Right lobe of liver (tissue), 6 donors: Measurements from ENCODE around the gene ST3GAL5. TPM values are rescaled to one million over a fixed set of nuclear protein-coding genes. Genes with fewer than 3 reads are reported as not detected.

Experiments used
- ATAC-seq, 4 donors: fragments of 200-7000 bp; cut with Tn5 transposase; one replicate each; pipeline ENCODE4 v1.9.1; 2020; ENCODE audit warnings: mild to moderate bottlenecking in 4 of 4, moderate library complexity in 4 of 4
- DNase-seq, 3 donors: peaks; one replicate each; pipeline ENCODE4 v3.0.0-alpha.2; 2020
- H3K27ac ChIP-seq, 3 donors: fragments of 200-600 bp; one replicate each; pipeline ENCODE4 v1.8.0; 2022
- H3K27me3 ChIP-seq, 2 donors: fragments of 200-600 bp; one replicate each; pipeline ENCODE4 v1.8.0; 2022
- H3K36me3 ChIP-seq, 4 donors: fragments of 200-600 bp; sonication (generic) in 1 of 4; one replicate each; pipeline versions ENCODE4 v1.5.1 to v1.8.0; 2017 to 2022; ENCODE audit warnings: control low read depth in 1 of 4
- H3K4me1 ChIP-seq, 4 donors: fragments of 200-600 bp; sonication (generic) in 1 of 4; one replicate each; pipeline versions ENCODE4 v1.5.1 to v1.8.0; 2017 to 2022; ENCODE audit warnings: control low read depth in 1 of 4
- H3K4me3 ChIP-seq, 3 donors: fragments of 200-600 bp; one replicate each; pipeline ENCODE4 v1.8.0; 2022
- H3K9me3 ChIP-seq, 4 donors: fragments of 200-600 bp; sonication (generic) in 1 of 4; one replicate each; pipeline versions ENCODE4 v1.5.1 to v1.8.0; 2017 to 2022; ENCODE audit warnings: control low read depth in 1 of 4
- POLR2A ChIP-seq: fragments of 450-650 bp; IDR thresholded peaks from one replicate; pipeline ENCODE4 v1.6.1; 2017; ENCODE audit warnings: antibody characterized with exemption, mild to moderate bottlenecking
- WGBS: methylation state at CpG from one replicate; pipeline ENCODE4 v1.1.6; 2018; ENCODE audit warnings: low coverage, low lambda C conversion rate; ENCODE audit not compliant: insufficient coverage; ENCODE audit errors: missing lambda C conversion rate; 5-methylcytosine and 5-hydroxymethylcytosine counted together
- intact Hi-C, 2 donors: fragments of 100-400 bp; cut with DNase I; formaldehyde crosslinking; loops; one replicate each; pipeline versions ENCODE4 v1.11.2 to v1.14.1; 2022
- total RNA-seq, 6 experiments: library from RNA; depleted of rRNA in 2 of 6; stranded (reverse); fragments of >200 nt in 2 of 6; fragmentation: NEBNext Ultra II Directional in 3 of 6; extraction: Animal tissue kit (Norgen Biotek cat#: 25700) in 3 of 6; gene quantifications; one replicate each; pipeline versions ENCODE4 v1.1.0 to v1.2.4, GENCODE V29; 2016 to 2023
- TF ChIP-seq, protein P1 (sequence below), 4 donors: fragments of 200-600 bp in 3 of 4; fragments of 450-650 bp in 1 of 4; IDR thresholded peaks; one replicate each; pipeline versions ENCODE4 v1.5.1 to v1.8.0; 2016 to 2022; ENCODE audit warnings: antibody characterized with exemption in 4 of 4, mild to moderate bottlenecking in 2 of 4
- donor health status: DM: no; HTN: yes; CAD: no.
- donor health status: DM: no; HTN: no; CAD: no.
- donor health status: DM: no; HTN: no; CAD: no.
- donor health status: DM: no; HTN: yes; CAD: no.
- donor health status: DM: no; HTN: yes; CAD: no.

Gene ST3GAL5
- total RNA-seq, 6 experiments from 2014 or later: 8.6 to 22.2 (median 10.9) TPM

DNA sequence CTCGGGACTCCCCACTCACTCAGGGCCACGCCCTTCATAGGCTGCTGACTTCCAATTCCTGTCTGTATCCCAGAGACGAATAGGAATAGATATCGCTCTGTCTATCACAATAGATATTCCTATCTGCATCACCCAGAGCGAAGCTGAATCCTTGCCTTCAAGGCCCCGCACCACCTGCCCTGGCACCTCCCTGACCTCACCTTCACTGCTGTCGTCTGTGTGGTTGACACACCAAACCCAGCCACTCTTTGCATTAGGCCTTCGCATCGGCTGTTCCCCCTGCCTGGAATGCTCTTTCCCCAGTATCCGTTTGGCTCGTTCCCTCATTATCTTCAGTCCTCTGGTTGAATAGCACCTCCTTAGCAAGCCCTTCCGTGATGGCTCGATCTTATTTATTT is 91.5 kb downstream of the ST3GAL5 start:
- DNase-seq (no peak), ATAC-seq (no peak)
- no peaks in the 10 kb centered on the region for H3K36me3 ChIP-seq
- no peak for TF ChIP-seq POLR2A
- TF ChIP-seq, protein P1, sequence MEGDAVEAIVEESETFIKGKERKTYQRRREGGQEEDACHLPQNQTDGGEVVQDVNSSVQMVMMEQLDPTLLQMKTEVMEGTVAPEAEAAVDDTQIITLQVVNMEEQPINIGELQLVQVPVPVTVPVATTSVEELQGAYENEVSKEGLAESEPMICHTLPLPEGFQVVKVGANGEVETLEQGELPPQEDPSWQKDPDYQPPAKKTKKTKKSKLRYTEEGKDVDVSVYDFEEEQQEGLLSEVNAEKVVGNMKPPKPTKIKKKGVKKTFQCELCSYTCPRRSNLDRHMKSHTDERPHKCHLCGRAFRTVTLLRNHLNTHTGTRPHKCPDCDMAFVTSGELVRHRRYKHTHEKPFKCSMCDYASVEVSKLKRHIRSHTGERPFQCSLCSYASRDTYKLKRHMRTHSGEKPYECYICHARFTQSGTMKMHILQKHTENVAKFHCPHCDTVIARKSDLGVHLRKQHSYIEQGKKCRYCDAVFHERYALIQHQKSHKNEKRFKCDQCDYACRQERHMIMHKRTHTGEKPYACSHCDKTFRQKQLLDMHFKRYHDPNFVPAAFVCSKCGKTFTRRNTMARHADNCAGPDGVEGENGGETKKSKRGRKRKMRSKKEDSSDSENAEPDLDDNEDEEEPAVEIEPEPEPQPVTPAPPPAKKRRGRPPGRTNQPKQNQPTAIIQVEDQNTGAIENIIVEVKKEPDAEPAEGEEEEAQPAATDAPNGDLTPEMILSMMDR (IDR thresholded peaks at IDR 0.05): no peak
- H3K27ac ChIP-seq: no peak overlapping the region
- 79% methylated on average over 9 of the region's 13 CpGs for WGBS
- H3K27me3 ChIP-seq: no peaks in the 10 kb centered on the region
- peaks cover 0 to 72% (median 32%) of the 10 kb centered on the region in 4 donors for H3K4me1 ChIP-seq
- no peaks in the 10 kb centered on the region for H3K9me3 ChIP-seq
- H3K4me3 ChIP-seq: no peak overlapping the region
- intact Hi-C loops: no loop called here

DNA sequence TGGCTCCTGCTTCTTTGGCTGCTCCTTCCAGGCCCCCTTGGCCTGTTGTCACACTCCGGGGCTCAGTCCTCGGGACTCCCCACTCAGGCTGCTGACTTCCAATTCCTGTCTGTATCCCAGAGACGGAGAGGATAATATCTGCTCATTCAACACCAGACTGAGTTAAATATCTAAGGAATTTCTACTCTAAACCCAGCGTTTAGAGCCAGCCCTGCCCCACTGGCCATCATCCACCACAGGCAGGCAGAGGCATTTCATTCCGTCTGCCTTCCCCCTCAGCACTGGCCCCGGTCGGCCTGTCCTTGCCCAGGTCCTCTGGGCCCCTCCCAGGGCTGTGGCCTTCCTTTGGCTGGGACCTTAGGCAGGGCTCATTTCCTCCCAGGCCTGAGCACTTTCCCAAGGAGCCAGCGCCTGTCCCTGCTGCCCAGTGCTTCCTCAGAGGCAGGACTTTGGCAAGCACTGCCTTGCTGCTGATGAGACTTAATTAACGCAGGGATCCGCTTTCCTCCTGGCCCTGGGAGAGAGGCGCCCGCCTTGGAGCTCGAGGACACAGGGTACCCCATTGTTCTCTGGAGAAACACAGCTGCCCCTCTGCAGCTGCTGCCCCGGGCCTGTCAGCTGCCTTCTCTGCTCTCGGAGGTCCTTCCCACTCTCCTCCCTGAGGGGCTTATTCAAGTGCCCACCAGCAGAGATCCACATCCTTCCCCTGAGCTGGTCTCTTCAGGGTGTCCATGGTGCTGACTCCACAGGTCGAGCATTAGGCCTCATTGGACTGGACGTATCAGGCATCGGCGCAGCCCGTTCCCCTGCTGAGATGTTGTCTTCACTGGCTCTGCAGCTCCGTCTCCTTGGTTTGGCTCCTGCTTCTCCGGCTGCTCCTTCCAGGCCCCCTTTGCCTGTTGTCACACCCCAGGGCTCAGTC is 92.2 kb downstream of the ST3GAL5 start:
- ATAC-seq: peak in 1 of 4 donors; percentile 1
- H3K9me3 ChIP-seq: no peaks in the 10 kb centered on the region
- peak in 1 of 3 donors; percentile 54 for DNase-seq

GRCh38 chr2:85796046-85796340 is 92.8 kb downstream of the ST3GAL5 start:
- peaks cover 0 to 72% (median 32%) of the 10 kb centered on the region in 4 donors for H3K4me1 ChIP-seq
- H3K36me3 ChIP-seq: no peaks in the 10 kb centered on the region
- H3K4me3 ChIP-seq: no peak overlapping the region
- no peak for TF ChIP-seq POLR2A
- TF ChIP-seq, protein P1 (IDR thresholded peaks at IDR 0.05): no peak
- H3K27ac ChIP-seq: no peak overlapping the region
- WGBS: 79% methylated on average over 6 of the region's 6 CpGs
- ATAC-seq (no peak), DNase-seq (no peak)
- no peaks in the 10 kb centered on the region for H3K9me3 ChIP-seq
- no peaks in the 10 kb centered on the region for H3K27me3 ChIP-seq
- intact Hi-C loops: no loop called here

More for the DNA sequence above, 92.2 kb downstream of the ST3GAL5 start:
- TF ChIP-seq POLR2A: no peak
- TF ChIP-seq, protein P1 (IDR thresholded peaks at IDR 0.05): no peak
- intact Hi-C loops: no loop called here
- Histone ChIP-seq H3K36me3 (no peaks in the 10 kb centered on the region), H3K27ac (peak overlapping the region in 1 of 3 donors; percentile 29), H3K4me1 (peaks cover 0 to 72% (median 32%) of the 10 kb centered on the region in 4 donors), H3K4me3 (no peak overlapping the region), H3K27me3 (no peaks in the 10 kb centered on the region)
- WGBS: 51% methylated on average over 10 of the region's 22 CpGs

DNA sequence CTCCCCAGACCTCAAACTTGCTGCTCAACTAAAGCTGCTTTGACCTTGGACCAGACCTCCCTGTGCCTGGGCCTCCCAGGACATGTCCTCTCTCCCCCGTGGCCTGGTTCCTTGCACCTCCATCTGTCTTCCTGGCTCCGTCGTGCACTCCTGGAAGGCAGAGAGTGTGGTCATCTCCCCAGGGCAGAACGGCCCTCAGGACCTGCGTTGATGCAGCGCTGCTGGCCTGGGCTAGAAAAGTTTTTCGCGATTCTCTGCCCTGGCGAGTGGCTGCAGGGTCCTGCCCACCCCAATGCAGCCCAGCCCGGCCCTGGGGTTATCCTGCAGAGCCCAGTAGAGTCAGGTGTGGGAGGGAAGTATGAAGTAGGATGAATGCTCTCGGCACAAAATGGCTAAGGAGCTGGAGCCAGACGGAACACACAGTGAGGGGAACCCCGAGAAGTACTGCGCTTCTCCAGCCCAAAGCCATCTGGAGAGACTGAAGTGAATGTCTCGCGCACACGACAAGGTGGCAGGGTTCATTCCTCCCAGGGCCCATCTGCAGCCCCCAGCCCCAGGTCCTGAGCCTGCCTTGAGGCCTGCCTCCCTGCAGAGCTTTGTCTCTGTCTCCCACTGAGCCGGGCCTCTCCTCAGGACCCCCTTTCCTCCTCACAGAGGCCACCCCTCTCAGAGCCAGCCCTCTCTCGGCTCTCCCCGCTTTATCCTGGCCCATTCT is 93.3 kb downstream of the ST3GAL5 start:
- ATAC-seq: no peak
- Histone ChIP-seq H3K4me1 (peaks cover 0 to 69% (median 31%) of the 10 kb centered on the region in 4 donors), H3K27ac (peak overlapping the region; percentile 45 to 75 (median 50)), H3K27me3 (no peaks in the 10 kb centered on the region), H3K4me3 (no peak overlapping the region), H3K36me3 (no peaks in the 10 kb centered on the region), H3K9me3 (no peaks in the 10 kb centered on the region)
- DNase-seq: peak in 1 of 3 donors; percentile 41
- TF ChIP-seq, protein P1 (IDR thresholded peaks at IDR 0.05): no peak
- TF ChIP-seq POLR2A: no peak
- intact Hi-C loops: no loop called here
- WGBS: 80% methylated on average over 8 of the region's 20 CpGs
